IPS-18c (cell line): ENCODE results near the gene C20orf204.

ENCODE experiments used
- H3K4me3 ChIP-seq: 2 replicates; pipeline ENCODE4 v1.7.0; 2013; ENCODE audit warnings: low read depth, mild to moderate bottlenecking, low read length, moderate library complexity; ENCODE audit not compliant: insufficient read depth
- H3K9me3 ChIP-seq: one replicate; pipeline ENCODE4 v1.6.1; 2013; ENCODE audit warnings: mild to moderate bottlenecking, low read length, moderate library complexity; ENCODE audit not compliant: control insufficient read depth, insufficient read depth

Gene C20orf204

DNA sequence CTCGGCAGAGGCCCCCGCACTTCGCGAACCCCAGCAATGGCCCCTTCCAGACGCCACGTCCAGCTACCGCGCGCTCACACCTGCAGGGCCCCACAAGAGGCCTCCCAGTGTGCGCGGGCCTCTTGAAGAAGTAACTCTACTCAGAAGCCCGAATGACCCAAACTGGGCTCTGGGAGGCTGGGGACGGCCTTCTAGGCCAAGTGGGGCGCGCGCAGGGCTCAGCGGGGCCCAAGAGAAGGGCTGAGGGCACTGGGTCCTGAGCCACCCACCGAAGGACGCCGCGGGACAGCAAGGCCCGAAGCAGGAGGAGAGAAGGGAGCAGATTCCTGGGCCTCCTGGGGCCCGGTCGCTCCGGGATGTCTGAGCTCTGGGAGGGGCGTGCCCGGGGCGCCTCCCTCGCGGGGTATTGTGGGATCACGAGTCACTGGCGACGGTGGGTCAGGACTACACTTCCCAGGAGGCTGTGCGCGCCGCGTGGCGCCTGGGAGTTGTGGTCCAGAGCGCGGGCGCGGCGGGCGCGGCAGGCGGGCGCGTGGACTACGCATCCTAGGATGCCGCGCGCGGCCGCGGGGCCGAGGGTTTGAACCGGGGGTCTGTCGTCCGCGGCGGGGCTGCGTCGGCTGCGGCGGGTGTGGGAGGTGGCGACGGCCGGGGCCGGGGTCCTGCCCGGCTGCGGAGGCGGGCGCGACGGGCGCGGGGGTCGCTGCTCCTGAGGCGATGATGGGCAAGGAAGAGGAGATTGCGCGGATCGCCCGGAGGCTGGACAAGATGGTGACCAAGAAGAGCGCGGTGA is 26.8 kb downstream of the C20orf204 start, which contains the start of gene TCEA2:
TSS of gene TCEA2 (plus strand) at position 603 of the 793 bp plus-strand sequence. CDS start at position 718, 115 bp downstream.
- no peaks in the 10 kb centered on the region for H3K9me3 ChIP-seq
- peak within 1 kb of the TSS; percentile 85 for H3K4me3 ChIP-seq

DNA sequence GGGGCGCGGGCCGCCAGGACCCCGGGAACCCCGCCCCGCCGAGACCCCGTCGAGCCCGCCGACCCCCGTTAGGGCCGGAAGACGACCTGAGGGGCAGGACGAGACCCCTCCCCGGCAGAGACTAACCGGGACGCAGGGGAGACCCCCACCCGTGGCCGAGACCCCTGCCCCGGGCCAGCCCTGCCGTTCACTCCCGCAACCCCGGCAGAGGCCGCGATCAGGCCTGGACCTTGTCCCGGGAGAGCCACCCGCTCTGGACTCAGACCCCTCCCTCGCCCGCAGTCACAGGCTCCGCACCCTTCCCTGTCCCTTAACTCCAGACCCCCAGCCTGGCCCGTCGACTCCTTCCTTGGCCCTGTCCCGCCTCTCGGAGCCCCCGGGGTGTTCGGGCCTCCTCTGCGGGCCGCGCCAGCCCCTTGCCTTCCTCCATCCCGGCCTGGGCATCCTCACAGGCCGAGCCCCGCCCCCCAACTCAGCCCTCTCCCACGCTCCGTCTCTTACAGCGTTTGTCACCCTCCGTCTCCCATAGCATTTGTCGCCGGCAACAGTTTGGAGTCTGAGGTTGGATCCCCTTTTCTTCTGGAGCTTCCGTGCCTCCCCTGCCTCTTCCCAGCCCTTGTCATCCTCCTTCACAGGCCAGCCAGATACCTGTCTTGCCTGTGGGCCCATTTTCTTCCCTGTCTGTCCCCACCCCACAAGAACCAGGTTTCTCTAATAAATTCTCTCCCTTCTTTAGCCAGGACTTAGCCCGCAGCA is 27.6 kb downstream of the C20orf204 start:
- Histone ChIP-seq H3K4me3 (peak overlapping the region; percentile 85), H3K9me3 (no peaks in the 10 kb centered on the region)

- no peak overlapping the region for H3K4me3 ChIP-seq
Measured at GRCh38 chr20:64064145-64064698, 28.2 kb downstream of the C20orf204 start.

GRCh38 chr20:64065062-64065973 is 29.3 kb downstream of the C20orf204 start:
- H3K4me3 ChIP-seq, result no peak overlapping the region
- no peaks in the 10 kb centered on the region for H3K9me3 ChIP-seq

More at GRCh38 chr20:64064145-64064698, 28.2 kb downstream of the C20orf204 start:
- H3K9me3 ChIP-seq, result no peaks in the 10 kb centered on the region

GRCh38 chr20:64065974-64066343 is 30.0 kb downstream of the C20orf204 start:
- H3K4me3 ChIP-seq, result no peak overlapping the region
- no peaks in the 10 kb centered on the region for H3K9me3 ChIP-seq

DNA sequence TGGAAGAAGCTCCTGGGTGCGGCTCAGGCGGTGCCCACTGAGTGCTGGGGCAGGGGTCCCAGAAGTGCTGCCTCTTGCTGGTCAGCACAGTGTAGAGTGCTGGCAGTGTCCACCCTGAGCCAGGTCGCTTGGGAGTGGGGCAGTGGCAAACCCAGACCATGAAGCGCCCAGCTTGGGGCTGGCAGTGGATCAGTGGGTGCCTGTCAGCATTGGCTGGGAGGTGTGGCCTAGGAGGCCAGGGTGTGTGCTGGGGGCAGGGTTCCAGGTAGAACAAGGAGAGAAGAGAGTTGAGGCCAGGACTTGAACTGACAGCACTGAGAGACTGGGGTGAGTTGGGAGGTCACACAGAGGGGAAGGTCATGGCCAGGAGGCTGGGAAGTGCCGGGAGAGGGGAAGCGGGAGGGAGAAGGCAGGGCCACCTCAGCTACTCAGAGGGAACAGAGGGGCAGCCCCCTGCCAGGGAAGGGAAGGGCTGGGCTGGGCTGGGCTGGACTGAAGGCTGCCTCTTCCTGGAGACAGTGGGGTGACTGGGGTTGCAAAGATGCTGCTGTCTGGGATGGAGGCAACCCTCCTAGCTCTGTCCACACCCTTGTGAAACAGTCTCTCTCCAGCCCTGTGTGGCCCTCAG is 31.1 kb downstream of the C20orf204 start:
- Histone ChIP-seq H3K9me3 (no peaks in the 10 kb centered on the region), H3K4me3 (no peak overlapping the region)

- Histone ChIP-seq H3K9me3 (no peaks in the 10 kb centered on the region), H3K4me3 (no peak overlapping the region)
Measured at GRCh38 chr20:64067733-64068307, 31.8 kb downstream of the C20orf204 start.

- no peaks in the 10 kb centered on the region for H3K9me3 ChIP-seq
Measured at GRCh38 chr20:64068386-64069208, 32.6 kb downstream of the C20orf204 start.

GRCh38 chr20:64069209-64069613 is 33.2 kb downstream of the C20orf204 start:
- H3K9me3 ChIP-seq, result no peaks in the 10 kb centered on the region
- H3K4me3 ChIP-seq, result no peak overlapping the region

More at GRCh38 chr20:64068386-64069208, 32.6 kb downstream of the C20orf204 start:
- no peak overlapping the region for H3K4me3 ChIP-seq

DNA sequence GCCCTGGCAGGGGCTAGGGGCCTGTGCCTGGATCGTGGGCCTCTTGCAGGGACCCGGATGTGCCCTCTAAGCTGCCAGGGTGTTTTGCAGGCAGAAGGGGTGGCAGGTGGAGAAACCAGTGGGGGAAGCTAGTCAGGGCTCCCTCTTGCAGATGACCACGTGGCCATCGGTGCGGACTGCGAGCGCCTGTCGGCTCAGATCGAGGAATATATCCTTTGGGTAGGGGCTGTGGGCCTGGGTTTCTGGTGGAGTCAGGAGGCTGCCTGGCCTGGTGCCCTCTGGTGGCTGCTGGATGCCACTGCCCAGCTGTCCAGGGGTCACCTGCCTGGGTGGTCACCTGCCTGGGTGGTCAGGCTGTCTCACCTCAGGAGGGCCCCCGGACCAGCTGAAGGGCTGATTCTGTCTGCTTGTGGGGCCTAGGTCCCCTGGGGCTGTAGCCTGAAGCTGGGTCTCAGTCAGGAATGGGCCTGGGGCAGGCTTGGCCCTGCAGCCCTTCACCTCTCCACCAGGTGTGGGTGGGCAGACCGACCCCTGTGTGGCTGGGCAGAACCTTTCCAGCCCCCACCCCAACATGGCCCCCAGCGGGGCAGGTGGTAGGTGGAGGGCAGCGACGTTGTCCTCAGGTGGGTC is 33.7 kb downstream of the C20orf204 start:
- Histone ChIP-seq H3K9me3 (no peaks in the 10 kb centered on the region), H3K4me3 (no peak overlapping the region)

DNA sequence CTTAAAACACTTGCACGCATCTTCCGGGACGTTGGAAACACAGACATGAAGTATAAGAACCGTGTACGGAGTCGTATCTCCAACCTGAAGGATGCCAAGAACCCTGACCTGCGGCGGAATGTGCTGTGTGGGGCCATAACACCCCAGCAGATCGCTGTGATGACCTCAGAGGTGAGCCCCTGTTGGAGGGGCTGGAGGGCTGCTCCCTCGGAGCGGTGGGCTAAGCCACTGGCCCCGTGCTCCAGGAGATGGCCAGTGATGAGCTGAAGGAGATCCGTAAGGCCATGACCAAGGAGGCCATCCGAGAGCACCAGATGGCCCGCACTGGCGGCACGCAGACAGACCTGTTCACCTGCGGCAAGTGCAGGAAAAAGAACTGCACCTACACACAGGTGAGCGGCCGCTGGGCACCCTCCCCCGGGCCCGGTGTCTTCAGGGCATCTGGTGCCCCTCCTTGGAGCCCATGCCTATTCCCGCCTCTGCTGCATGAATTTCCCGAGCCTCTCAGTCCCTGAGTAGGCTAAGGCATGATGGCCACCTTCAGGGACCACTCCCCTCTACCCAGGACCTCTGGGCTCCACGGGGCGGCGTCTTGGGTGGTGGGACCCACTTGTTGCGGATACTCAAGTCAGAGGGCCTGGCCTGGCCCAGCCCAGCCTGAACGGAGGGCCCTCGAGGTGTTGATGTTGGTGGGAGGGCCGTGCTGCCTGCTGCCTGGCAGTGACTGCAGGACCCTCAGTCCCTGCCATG is 34.4 kb downstream of the C20orf204 start:
- Histone ChIP-seq H3K9me3 (no peaks in the 10 kb centered on the region), H3K4me3 (no peak overlapping the region)

GRCh38 chr20:64071341-64072332 is 35.7 kb downstream of the C20orf204 start:
- no peak overlapping the region for H3K4me3 ChIP-seq
- H3K9me3 ChIP-seq, result no peaks in the 10 kb centered on the region

GRCh38 chr20:64072498-64073063 is 36.6 kb downstream of the C20orf204 start:
- H3K4me3 ChIP-seq, result no peak overlapping the region
- H3K9me3 ChIP-seq, result no peaks in the 10 kb centered on the region
